ENCODE results near the gene TMEM39B.
"Not testable (repeated sequence)": the region's sequence is repeated elsewhere in the genome, so short reads cannot be mapped to it uniquely, and the experiment has no call there.

Gene TMEM39B

DNA sequence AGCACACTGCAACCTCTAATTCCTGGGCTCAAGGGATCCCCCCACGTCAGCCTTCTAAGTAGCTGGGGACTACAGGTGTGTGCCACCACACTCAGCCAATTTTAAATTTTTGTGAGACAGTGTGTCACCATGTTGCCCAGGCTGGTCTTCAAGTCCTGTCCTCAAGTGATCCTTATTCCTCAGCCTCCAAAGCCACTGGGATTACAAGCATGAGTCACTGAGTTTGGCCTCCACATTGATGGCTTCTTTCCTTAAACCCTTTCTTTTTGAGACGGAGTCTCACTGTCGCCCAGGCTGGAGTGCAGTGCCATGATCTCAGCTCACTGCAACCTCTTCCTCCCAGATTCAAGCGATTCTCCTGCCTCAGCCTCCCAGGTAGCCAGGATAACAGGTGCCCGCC, 42.8 kb downstream of the TMEM39B start:
- peaks cover 64% of the 10 kb centered on the region for H3K4me1 Mint-ChIP-seq (ENCODE audit: low read depth)

DNA sequence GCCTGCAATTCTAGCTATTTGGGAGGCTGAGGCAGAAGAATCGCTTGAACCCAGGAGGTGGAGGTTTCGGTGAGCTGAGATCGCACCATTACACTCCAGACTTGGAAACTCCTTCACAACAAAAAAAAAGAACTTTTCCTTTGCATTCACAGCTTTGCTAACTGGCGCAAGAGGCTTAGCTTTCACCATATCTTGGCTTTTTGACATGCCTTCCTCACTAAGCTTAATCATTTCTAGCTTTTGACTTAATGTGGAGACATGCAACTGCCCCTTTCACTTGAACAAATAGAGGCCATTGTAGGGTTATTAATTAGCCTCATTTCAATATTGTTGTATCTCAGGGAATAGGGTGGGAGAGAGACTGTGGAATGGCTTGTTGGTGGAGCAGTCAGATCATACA, 43.8 kb downstream of the TMEM39B start:
- Mint-ChIP-seq H3K9me3 (ENCODE audit: low read depth) (no peaks in the 10 kb centered on the region), H3K4me3 (no peak overlapping the region), H3K4me1 (ENCODE audit: low read depth) (peaks cover 64% of the 10 kb centered on the region), H3K27me3 (no peaks in the 10 kb centered on the region), H3K27ac (peak overlapping the region; percentile 58), H3K36me3 (peaks cover 5% of the 10 kb centered on the region)

More for the DNA sequence above, 42.8 kb downstream of the TMEM39B start:
- H3K4me3 Mint-ChIP-seq = no peak overlapping the region
- H3K36me3 Mint-ChIP-seq = peaks cover 5% of the 10 kb centered on the region
- H3K27me3 Mint-ChIP-seq = no peaks in the 10 kb centered on the region
- H3K27ac Mint-ChIP-seq = no peak overlapping the region
- no peaks in the 10 kb centered on the region for H3K9me3 Mint-ChIP-seq (ENCODE audit: low read depth)

DNA sequence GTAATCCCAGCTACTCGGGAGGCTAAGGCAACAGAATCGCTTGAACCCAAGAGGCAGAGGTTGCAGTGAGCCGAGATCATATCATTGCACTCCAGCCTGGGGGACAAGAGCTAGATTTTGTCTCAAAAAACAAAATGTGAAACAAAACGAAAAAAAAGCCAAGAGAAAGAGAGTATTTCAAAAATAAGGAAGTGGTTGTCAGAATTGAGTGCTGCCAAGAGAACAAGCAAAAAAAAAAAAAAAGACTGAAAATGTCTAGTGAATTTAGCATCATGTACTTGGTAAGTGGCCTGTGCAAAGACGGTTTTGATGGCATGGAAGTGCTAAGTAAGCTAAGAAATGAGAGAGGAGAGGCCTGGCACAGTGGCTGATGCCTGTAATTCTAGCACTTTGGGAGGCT, 49.4 kb downstream of the TMEM39B start:
- Mint-ChIP-seq H3K4me3 (peak overlapping the region; percentile 38), H3K9me3 (ENCODE audit: low read depth) (no peaks in the 10 kb centered on the region), H3K4me1 (ENCODE audit: low read depth) (peaks cover 59% of the 10 kb centered on the region), H3K36me3 (no peaks in the 10 kb centered on the region), H3K27ac (peak overlapping the region; percentile 75), H3K27me3 (no peaks in the 10 kb centered on the region)

DNA sequence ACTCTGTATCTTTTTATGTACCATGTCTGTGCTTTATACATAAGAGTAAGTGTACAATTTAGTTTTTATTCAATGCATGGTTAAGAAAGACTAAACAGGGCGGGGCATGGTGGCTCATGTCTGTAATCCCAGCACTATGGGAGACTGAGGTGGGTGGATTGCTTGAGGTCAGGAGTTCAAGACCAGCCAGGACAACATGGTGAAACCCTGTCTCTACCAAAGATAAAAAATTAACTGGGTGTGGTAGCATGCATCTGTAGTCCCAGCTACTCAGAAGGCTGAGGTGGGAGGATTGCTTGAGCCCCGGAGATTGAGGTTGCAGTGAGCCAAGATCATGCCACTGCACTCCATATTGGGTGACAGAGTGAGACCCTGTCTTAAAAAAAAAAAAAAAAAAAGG, 50.6 kb downstream of the TMEM39B start:
- H3K27me3 Mint-ChIP-seq; H3K4me3 Mint-ChIP-seq; H3K27ac Mint-ChIP-seq; H3K9me3 Mint-ChIP-seq (ENCODE audit: low read depth); H3K36me3 Mint-ChIP-seq: not testable (repeated sequence)
- H3K4me1 Mint-ChIP-seq (ENCODE audit: low read depth) = peaks cover 60% of the 10 kb centered on the region

DNA sequence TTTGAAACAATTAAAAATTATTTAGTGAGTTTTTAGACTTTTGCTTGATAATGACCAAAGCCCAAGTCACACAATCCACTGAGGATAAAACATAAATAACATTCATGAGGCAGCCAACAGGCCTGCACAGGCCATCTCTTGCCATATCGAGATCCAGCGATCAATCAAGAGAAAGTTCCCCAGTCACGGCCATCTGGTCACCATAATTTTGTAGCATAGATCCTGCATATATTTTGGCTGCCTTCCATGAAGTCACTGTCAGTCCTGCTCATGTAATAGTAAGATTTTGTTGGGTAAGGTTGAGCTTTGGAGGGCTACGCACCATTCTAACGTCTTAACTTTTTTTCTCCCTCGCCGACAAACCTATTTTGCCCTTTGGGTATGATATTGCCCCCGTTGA, 52.6 kb downstream of the TMEM39B start:
- Mint-ChIP-seq H3K4me1 (ENCODE audit: low read depth) (peaks cover 69% of the 10 kb centered on the region), H3K4me3 (no peak overlapping the region), H3K36me3 (no peaks in the 10 kb centered on the region), H3K27ac (no peak overlapping the region), H3K9me3 (ENCODE audit: low read depth) (no peaks in the 10 kb centered on the region), H3K27me3 (no peaks in the 10 kb centered on the region)

DNA sequence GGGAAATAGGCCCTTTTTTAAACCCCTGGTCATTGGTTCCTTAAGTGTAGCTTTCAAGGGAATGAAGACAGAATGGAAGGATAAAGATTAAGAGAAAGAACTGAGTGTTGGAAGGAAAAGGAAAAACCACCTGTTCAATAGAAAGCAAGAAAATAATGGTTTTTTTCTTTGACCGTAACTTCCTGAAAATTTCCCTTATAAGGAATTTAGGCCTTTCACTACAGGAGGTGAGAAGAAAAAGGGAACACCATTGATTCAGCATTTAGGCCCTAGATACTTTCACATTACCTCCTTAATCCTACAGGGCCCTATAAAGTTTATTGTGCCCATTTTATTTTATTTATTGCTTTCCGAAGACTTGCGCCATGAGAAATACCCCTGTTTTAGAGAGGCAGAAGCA, 54.0 kb downstream of the TMEM39B start:
- Mint-ChIP-seq H3K4me3 (no peak overlapping the region), H3K9me3 (ENCODE audit: low read depth) (no peaks in the 10 kb centered on the region), H3K4me1 (ENCODE audit: low read depth) (peaks cover 57% of the 10 kb centered on the region), H3K27me3 (no peaks in the 10 kb centered on the region), H3K36me3 (no peaks in the 10 kb centered on the region), H3K27ac (no peak overlapping the region)

DNA sequence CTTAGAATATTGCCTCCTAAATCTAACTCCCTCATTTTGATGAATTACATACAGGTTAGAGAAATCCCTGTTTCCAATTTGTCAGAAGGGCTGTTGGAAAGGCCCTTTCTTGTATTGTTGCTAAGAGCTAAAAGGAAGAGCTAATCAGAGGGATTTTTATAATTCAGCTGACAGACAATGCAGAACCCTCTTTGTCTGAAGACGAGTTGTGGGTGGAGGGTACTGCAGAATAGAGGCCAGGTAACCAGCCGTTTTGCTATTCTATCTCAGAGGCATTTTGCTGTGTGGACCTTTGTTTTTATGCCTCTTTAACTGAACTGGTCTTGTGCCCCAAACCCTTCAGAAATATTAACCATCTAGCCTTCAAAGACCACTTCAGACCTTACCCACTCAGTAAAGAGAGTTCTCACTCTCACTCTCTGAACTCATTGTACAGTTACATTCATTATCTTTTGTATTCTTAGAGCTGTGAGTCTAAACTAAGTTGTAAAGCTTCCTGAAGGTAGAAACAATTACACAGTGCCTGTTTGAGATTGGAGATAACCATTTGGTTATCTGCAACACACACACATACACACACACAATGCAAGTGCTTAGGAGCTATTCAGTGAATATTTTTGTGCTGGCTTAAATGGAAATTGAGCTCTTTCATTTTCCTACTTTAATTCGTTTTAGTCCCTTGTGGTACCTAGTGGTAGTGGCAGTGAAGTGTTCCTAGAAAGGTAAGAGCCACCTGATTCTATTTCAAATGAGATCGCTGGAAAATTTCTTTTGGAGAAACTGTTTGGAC, 54.9 kb downstream of the TMEM39B start:
- Mint-ChIP-seq H3K27ac (peak overlapping the region; percentile 59), H3K4me1 (ENCODE audit: low read depth) (peaks cover 50% of the 10 kb centered on the region), H3K27me3 (no peaks in the 10 kb centered on the region), H3K9me3 (ENCODE audit: low read depth) (no peaks in the 10 kb centered on the region), H3K4me3 (no peak overlapping the region), H3K36me3 (no peaks in the 10 kb centered on the region)

DNA sequence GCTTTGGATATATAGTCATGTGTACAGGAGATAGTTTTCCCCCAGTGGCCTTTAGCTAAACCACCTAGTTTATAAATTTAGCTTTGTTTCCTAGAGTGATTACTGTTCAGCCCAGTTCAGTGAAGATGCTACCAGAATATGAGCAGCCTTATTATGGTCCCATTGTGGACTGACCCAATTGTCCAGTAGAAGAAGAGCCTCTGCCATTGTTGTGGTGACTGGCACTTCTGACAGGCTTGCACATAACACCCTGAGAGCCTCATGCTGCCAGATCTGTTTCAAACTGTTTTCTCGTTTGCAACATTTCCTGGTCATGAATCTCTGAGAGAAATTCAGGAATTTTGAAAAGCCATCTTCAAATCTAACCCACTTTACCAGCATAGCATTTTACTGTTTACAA, 55.7 kb downstream of the TMEM39B start:
- no peaks in the 10 kb centered on the region for H3K9me3 Mint-ChIP-seq (ENCODE audit: low read depth)
- H3K36me3 Mint-ChIP-seq = no peaks in the 10 kb centered on the region
- H3K27me3 Mint-ChIP-seq = no peaks in the 10 kb centered on the region
- H3K4me3 Mint-ChIP-seq = no peak overlapping the region
- H3K27ac Mint-ChIP-seq = peak overlapping the region; percentile 37
- H3K4me1 Mint-ChIP-seq (ENCODE audit: low read depth) = peaks cover 44% of the 10 kb centered on the region

DNA sequence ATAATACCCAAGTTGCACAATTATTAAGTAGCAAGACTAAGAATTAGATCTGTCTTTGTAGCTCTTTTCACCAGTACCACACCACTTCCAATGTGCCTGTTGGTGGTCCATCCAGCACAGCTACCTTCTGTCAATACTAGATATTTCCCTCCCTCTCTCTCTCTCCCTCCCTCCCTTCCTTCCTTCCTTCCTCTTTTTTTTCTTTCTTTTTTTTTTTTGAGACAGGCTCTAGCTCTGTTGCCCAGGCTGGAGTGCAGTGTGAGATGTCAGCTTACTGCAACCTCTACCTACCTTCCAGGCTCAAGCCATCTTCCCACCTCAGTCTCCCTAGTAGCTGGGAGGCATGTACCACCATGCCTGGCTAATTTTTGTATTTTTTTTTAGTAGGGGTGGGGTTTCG, 56.2 kb downstream of the TMEM39B start:
- H3K36me3 Mint-ChIP-seq = no peaks in the 10 kb centered on the region
- peaks cover 45% of the 10 kb centered on the region for H3K4me1 Mint-ChIP-seq (ENCODE audit: low read depth)
- no peak overlapping the region for H3K4me3 Mint-ChIP-seq
- no peaks in the 10 kb centered on the region for H3K27me3 Mint-ChIP-seq
- no peak overlapping the region for H3K27ac Mint-ChIP-seq
- no peaks in the 10 kb centered on the region for H3K9me3 Mint-ChIP-seq (ENCODE audit: low read depth)

DNA sequence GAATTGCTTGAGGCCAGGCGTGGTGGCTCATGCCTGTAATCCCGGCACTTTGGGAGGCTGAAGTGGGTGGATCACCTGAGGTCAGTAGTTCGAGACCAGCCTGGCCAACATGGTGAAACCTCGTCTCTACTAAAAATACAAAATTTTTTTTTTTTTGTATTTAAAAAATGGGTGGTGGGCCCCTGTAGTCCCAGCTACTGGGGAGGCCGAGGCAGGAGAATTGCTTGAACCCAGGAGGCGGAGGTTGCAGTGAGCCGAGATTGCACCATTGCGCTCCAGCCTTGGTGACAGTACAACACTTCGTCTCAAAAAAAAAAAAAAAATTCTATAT, 61.2 kb downstream of the TMEM39B start:
- peaks cover 36% of the 10 kb centered on the region for H3K4me1 Mint-ChIP-seq (ENCODE audit: low read depth)
- H3K9me3 Mint-ChIP-seq (ENCODE audit: low read depth); H3K27ac Mint-ChIP-seq; H3K27me3 Mint-ChIP-seq; H3K4me3 Mint-ChIP-seq; H3K36me3 Mint-ChIP-seq: not testable (repeated sequence)

DNA sequence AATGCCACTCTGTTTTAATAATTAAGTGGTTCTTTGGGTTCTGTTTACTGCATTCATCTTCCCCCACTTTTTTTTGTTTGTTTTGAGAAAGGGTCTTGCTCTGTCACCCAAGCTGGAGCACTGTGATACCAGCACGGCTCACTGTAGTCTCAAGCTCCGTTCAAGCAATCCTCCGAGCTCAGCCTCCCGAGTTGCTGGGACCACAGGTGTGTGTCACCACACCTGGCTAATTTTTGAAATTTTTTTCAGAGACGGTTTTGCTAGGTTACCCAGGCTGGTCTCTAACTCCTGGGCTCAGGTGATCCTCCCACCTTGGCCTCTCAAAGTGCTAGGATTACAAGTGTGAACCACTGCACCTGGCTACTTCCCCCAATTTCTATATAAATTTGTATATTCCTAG, 64.4 kb downstream of the TMEM39B start:
- H3K27ac Mint-ChIP-seq = no peak overlapping the region
- H3K9me3 Mint-ChIP-seq (ENCODE audit: low read depth) = no peaks in the 10 kb centered on the region
- no peak overlapping the region for H3K4me3 Mint-ChIP-seq
- no peaks in the 10 kb centered on the region for H3K27me3 Mint-ChIP-seq
- peaks cover 10% of the 10 kb centered on the region for H3K36me3 Mint-ChIP-seq
- H3K4me1 Mint-ChIP-seq (ENCODE audit: low read depth) = peaks cover 52% of the 10 kb centered on the region

DNA sequence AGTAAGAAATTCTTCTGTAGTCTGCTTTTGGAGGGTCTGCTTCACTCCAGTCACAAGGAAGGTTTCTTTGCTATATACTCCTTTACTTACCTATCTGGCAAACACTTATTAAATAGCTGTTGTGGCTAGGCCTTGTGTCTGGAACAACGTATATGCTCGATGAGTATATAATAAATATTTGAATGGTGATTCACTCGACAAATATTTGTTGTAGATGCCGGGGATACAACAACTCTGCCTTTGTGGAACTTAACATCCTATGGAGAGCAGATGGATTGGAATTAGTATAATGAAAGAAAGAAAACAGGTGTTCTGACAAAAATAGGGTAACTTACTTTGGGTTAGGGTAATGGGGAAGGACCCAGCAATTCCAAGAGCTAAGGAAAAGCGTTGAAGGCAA, 66.2 kb downstream of the TMEM39B start:
- peaks cover 10% of the 10 kb centered on the region for H3K36me3 Mint-ChIP-seq
- H3K4me1 Mint-ChIP-seq (ENCODE audit: low read depth) = peaks cover 63% of the 10 kb centered on the region
- no peak overlapping the region for H3K27ac Mint-ChIP-seq
- H3K27me3 Mint-ChIP-seq = no peaks in the 10 kb centered on the region
- no peaks in the 10 kb centered on the region for H3K9me3 Mint-ChIP-seq (ENCODE audit: low read depth)
- H3K4me3 Mint-ChIP-seq = peak overlapping the region; percentile 17

DNA sequence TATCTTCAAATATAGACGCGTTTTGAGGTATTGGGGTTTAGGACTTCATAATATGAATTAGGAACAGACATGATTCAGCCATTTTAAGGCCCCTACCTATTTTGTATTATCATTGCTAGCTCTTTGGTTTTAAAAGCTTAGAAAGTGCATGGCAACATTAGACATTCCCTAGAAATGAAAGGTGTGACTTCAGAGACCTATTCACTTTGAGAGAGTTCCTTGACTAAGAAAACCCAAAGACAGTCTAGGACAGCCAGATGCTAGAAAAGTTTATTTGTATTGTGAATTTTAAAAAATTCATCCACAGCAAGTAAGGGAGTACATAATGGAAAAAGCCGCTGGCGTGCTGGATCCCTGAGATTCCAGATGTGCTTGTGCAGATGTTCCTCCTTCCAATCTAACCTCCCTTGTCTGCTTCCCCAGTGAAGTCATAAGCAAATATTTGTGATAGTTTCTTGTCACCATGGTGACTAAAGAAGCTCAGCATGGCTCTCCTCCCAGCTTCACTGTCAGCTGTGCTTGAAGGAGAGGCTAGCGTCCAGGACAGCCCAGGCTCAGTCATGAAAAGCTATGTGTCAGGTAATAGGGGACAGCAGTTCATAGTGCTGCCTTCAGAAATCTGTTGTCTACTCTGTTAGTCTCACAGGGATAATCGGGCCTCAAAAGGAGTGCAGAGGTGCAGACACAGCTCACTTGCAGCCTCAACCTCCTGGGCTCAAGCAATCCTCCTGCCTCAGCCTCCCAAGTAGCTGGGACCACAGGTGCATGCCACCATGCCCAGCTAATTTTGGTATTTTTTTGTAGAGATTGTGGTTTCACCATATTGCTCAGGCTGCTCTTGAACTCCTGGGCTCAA, 69.9 kb downstream of the TMEM39B start:
- no peaks in the 10 kb centered on the region for H3K27me3 Mint-ChIP-seq
- no peaks in the 10 kb centered on the region for H3K9me3 Mint-ChIP-seq (ENCODE audit: low read depth)
- peaks cover 6% of the 10 kb centered on the region for H3K36me3 Mint-ChIP-seq
- H3K4me3 Mint-ChIP-seq = no peak overlapping the region
- peaks cover 67% of the 10 kb centered on the region for H3K4me1 Mint-ChIP-seq (ENCODE audit: low read depth)
- no peak overlapping the region for H3K27ac Mint-ChIP-seq

DNA sequence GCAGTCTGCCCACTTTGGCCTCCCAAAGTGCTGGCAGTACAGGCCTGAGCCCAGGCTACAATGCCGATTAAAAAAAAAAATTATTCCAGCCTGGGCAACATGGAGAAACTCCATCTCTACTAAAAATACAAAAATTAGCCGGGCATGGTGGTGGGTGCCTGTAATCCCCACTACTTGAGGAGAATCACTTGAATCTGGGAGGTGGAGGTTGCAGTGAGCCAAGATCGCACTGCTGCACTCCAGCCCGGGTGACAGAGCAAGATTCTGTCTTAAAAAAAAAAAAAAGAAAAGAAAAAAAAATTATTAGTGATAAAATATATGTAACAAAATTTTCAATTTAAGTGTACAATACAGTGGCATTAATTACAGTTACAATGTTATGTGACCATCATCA, 70.6 kb downstream of the TMEM39B start:
- H3K4me3 Mint-ChIP-seq; H3K36me3 Mint-ChIP-seq; H3K9me3 Mint-ChIP-seq (ENCODE audit: low read depth); H3K27ac Mint-ChIP-seq; H3K27me3 Mint-ChIP-seq: not testable (repeated sequence)
- H3K4me1 Mint-ChIP-seq (ENCODE audit: low read depth) = peaks cover 64% of the 10 kb centered on the region

DNA sequence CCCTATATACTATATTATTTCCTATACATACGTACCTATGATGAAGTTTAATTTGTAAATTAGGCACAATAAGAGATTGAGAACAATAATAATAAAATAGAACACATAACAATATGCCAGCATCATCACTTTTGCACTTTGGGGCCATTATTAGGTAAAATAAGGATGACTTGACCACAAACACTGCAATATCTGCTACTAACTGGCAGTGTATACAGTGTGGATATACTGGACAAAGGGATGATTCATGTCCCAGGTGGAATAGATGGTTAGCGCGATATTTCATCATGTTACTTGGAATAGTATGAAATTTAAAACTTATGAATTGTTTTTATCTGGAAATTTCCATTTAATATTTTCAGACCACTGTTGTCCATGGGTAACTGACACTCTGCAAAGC, 71.3 kb downstream of the TMEM39B start:
- H3K4me1 Mint-ChIP-seq (ENCODE audit: low read depth) = peaks cover 56% of the 10 kb centered on the region
- no peaks in the 10 kb centered on the region for H3K27me3 Mint-ChIP-seq
- peaks cover 3% of the 10 kb centered on the region for H3K9me3 Mint-ChIP-seq (ENCODE audit: low read depth)
- H3K27ac Mint-ChIP-seq = no peak overlapping the region
- H3K36me3 Mint-ChIP-seq = peaks cover 12% of the 10 kb centered on the region
- H3K4me3 Mint-ChIP-seq = no peak overlapping the region

DNA sequence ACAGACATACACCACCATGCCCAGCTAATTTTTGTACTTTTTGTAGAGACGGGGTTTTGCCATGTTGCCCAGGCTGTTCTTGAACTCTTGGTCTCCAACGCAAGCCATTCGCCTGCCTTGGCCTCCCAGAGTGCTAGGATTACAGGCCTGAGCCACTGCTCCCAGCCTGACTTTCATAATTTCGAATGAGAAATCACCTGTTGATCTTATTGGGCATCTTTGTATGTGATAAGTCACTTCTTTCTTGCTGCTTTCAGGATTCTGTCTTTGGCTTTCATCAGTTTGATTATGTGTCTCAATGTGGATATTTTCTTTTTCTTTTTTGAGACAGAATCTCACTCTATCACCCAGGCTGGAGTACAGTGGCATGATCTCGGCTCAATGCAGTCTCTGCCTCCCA, 75.1 kb downstream of the TMEM39B start:
- not testable (repeated sequence) for H3K9me3 Mint-ChIP-seq (ENCODE audit: low read depth); H3K27me3 Mint-ChIP-seq; H3K27ac Mint-ChIP-seq; H3K4me3 Mint-ChIP-seq; H3K36me3 Mint-ChIP-seq
- H3K4me1 Mint-ChIP-seq (ENCODE audit: low read depth) = peaks cover 38% of the 10 kb centered on the region
